WTC11 (cell line): Measurements from ENCODE around the gene HINT2.

Experiments used
- CREB1 ChIP-seq: sonication (generic); formaldehyde crosslinking; IDR thresholded peaks from 2 replicates; pipeline ENCODE4 v1.8.0; 2023; ENCODE audit warnings: mild to moderate bottlenecking, missing genetic modification reagents
- CTCF ChIP-seq: fragments of 200-600 bp; IDR thresholded peaks from 2 replicates; pipeline ENCODE4 v1.8.0; 2022; ENCODE audit warnings: antibody characterized with exemption
- IRF2 ChIP-seq: sonication (generic); formaldehyde crosslinking; IDR thresholded peaks from 2 replicates; pipeline ENCODE4 v1.8.0; 2022; ENCODE audit warnings: low read depth, missing genetic modification reagents, borderline replicate concordance
- RELA ChIP-seq: sonication (generic); formaldehyde crosslinking; IDR thresholded peaks from 2 replicates; pipeline ENCODE4 v1.8.1; 2022; ENCODE audit warnings: missing genetic modification reagents, mild to moderate bottlenecking, borderline replicate concordance
- SOX15 ChIP-seq: fragments of 250-450 bp; sonication (Bioruptor Pico); IDR thresholded peaks from 2 replicates; pipeline ENCODE4 v1.9.0; 2021; ENCODE audit warnings: mild to moderate bottlenecking

- TF ChIP-seq CTCF (no peak), SOX15 (no peak), IRF2 (CRISPR knock-in tag) (no peak), RELA (CRISPR knock-in tag) (no peak), CREB1 (CRISPR knock-in tag) (no peak)
Measured at GRCh38 chr9:35798658-35799374, 16.0 kb downstream of the HINT2 start.
